GM21447 (cell line): ENCODE measurements around the gene STK4.

Experiments used
- ATAC-seq: cut with Tn5 transposase; IDR thresholded peaks from one replicate; pipeline ENCODE4 v1.9.1; 2021; ENCODE audit not compliant: unreplicated experiment

STK4 gene

GRCh38 chr20:45082468-45082867 lies 116.2 kb downstream of the STK4 start:
- no peak for ATAC-seq

DNA sequence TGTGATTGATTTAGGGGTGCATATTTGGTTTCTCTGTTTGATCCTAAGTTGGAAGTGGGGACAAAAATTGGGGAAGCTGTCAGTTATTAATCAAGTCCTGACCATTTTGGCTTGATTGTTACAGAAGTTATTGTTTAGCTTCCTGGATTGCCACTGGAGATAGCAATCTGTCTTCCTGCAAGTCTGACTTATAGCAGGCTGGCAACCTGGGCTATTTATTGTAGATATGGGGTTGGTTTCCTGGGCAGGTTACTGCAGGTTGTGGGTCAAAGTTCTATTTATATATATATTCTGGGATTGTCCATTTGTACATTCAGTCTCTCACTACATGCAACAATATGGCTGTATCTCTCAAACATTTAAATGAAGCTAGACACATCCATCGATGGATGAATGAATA lies 116.8 kb downstream of the STK4 start:
- no peak for ATAC-seq

DNA sequence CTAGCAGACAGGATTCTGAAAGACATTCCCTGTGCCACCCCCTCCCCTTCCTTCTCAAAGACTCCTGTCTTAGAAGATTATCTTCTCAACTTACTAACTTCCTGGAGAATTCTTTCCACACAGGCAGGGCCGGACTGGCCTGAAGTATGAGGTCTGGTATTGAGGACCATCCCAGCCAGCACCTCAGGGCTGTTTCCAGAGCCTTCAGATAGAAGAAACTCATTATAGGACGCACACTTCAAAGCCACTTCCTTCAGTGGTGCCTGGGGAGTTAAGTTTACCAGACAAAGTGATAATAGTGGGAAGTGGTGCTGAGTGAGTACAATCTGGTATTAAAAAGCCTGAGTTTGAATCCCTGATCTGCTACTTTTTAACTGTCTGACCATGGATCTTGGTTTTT lies 119.0 kb downstream of the STK4 start:
- no peak for ATAC-seq

GRCh38 chr20:45085867-45086266 lies 119.6 kb downstream of the STK4 start:
- ATAC-seq = no peak

- ATAC-seq = no peak
Observed at GRCh38 chr20:45087097-45087790, 120.9 kb downstream of the STK4 start.

DNA sequence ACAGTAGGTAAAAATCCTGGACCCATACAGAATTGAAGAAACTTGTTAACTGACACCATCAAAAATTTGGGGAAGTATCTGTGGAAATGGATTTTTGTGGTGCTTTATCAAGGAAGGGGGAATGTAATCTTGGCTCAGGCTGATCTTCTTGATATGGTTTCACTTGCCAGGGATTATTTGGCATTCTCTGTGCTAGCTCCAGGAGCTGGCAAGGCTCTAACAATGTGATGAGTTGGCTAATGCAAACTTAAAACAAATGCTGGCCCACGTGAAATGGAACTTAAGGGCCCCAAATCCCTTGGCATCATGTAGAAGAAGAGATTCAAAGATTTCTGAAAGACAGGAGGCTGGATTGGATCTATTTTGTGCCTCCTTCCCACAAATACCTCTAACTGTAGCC lies 121.5 kb downstream of the STK4 start:
- no peak for ATAC-seq

DNA sequence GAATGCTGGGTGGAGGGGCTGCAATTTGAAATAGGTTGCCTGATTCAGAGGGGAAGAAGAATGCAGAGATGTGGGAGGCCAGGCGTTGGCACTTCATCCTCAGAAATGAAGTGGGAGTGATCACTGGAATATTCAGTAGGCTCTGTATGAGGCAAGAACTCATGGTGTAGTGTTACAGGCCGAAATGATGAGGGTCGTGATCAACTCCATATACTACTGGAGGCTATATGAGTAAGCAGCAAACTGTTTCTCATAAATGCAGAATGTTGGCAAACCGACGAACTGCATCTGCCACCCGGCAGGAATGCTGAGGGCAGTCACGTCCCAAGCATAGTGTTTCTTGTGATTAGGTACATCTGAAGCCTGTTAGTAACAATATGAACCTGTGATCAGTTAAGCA lies 121.9 kb downstream of the STK4 start:
- ATAC-seq = no peak

GRCh38 chr20:45090481-45090880 lies 124.2 kb downstream of the STK4 start:
- no peak for ATAC-seq

GRCh38 chr20:45091366-45091765 lies 125.1 kb downstream of the STK4 start:
- no peak for ATAC-seq

DNA sequence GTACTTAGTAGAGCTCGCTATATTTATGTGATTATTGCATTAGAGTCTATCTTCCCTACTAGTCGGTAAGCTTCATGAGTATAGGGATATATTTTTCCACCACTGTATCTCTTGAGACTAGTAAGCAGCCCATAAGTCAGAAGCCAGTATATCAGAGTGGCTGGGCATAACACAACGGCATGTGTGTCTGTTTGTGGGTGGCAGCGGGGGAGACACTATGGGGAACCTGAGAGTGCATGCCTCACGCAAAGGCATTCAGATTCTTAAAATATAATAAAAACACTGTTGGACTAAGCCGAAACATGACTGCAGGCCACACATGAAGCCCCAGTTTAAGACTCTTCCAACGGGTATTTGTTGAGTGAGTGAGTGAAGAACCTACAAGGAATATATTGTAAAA lies 126.6 kb downstream of the STK4 start:
- no peak for ATAC-seq

DNA sequence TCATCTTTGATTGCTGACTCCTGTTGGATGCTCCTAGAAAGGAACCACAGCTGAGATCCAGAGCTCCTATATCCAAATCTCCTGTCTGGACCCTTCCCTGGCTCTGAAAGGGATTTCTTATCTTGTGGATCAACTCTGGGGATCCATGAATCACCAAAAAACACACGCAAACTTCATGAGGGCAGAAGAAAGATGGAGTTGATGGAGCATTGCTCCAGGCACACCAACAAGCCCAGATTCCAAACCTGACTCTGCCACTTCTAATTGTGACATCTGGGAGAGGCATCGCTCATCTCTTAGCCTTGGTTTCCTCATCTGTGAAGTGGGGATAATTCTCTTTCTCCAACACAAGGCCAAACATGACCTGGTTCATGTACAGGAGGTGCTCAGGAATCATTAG lies 127.9 kb downstream of the STK4 start:
- no peak for ATAC-seq

GRCh38 chr20:45094864-45095574 lies 128.7 kb downstream of the STK4 start:
- ATAC-seq = no peak

DNA sequence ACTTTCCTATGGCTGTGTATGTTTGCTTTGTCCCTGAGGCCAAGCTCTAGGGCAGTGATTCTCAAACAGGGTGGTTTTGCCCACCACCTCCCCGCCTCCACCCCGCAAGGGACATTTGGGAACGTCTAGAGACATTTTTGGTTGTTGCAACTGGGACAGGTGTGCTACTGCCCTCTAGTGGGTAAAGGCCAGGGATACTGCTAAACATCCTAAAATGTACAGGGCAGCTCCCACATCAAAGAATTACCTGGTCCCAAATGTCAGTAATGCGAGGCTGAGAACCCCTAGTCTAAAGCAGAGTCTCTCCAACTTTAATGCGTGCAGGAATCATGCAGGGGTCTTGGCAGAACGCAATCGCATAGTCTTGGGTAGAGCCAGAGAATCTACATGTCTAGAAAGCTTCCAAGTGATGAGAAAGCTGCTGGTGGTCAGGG lies 129.5 kb downstream of the STK4 start:
- no peak for ATAC-seq

- ATAC-seq = no peak
Observed at GRCh38 chr20:45096781-45097180, 130.5 kb downstream of the STK4 start.

DNA sequence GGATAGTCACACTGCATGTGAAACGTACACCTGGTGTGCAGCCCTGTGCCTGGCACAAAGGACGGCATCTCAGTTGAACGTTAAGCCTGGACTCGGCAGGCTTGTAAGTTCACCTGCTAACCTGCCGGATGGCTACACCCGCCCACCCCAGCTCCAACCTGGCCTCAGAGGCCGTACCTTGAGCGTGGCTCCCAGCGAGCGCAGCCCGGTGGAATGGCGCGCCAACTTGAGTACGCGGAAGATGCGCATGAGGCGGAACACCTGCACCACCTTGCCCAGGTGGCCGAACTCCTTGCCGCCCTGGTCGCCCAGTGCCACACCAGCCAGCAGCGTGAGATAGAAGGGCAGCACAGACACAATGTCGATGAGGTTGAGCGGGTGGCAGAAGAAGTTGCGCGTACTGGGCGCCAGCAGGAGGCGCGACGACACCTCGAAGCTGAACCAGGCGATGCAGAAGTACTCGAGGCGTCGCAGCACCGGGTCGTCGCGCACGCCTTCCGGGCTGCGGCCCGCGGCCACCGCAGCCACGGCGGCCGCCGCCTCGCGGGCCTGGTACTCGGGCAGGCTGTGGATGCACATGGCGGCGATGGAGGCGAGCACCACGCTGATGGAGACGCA lies 131.3 kb downstream of the STK4 start:
- no peak for ATAC-seq

GRCh38 chr20:45098103-45098773 lies 131.9 kb downstream of the STK4 start:
- no peak for ATAC-seq

DNA sequence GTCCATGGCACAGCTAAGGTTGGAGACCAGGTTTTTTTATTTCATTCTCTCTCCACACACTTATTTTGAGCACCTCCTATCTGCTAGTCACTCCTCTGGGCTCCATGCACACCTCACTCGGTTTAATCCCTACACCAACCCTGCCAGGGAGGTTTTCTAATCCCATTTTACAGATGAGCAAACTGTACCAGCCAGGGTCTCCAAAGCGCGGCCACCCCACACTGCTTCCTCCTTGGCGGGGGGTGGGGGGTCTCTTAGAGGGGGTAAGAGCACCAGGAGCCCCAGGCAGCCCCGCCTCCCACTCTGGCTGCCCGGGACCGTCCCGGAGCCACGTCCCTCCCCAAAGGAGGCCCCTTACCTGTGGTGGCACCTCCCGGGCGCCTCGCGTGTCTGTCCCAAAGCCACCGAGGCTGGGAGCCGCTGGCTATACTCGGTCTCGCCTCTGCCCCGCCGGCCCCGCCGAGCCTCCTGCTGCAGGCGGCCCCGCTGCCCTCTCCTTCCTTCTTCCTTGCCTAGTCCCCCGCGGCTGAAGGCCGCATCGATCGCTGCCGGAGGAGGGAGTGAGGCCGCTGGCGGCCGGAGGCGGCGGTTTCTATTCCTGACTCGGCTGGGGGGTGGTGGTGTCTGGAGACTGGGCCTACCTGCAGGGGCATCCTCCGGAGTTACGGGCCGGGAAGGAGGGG lies 134.4 kb downstream of the STK4 start, which contains the start of gene KCNS1:
TSS of gene KCNS1 (minus strand) at position 565 of the 683 bp plus-strand sequence. CDS start 1,891 bp downstream, outside the sequence.
- no peak for ATAC-seq

DNA sequence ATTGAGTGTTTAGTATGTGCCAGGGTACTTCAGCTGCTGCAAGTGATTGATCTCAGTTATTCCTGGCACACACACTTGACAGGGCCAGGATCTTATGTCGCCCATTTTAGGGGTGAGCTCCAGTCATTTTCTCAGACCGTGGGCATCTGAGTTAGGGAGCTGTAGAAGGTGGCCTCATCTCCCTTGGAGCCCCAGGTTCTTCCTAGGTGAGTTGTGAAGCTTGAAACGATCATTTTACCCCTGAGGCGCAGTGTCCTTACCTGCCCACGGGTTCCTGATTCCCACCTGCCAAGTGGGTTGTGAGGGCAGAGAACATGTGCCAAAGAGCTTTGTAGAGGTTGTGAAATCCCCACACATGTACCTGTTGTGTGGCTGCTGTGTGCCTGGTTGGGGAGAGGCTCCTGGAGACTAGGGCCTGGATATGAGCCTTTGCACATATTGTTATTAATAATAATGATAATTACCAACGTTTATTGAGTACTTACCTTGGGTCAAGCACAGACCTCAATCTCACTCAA lies 135.1 kb downstream of the STK4 start:
- no peak for ATAC-seq

DNA sequence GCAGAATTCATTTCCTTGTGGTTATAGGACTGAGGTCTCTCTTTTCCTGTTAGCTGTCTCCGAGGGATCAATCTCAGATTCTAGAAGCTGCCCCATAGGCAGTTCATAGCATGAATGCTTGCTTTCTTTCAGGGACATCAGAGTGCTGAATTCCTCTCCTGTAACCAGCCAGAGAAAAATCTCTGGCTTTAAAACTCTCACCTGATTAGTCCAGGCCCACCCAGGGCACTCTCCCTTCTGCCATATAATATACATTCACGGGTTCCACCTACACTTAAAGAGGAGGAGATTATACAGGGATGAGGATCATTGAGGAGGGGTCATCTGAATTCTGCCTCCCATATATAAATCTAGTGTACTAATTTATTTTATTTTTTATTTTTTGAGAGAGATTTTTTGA lies 136.8 kb downstream of the STK4 start:
- ATAC-seq = no peak

DNA sequence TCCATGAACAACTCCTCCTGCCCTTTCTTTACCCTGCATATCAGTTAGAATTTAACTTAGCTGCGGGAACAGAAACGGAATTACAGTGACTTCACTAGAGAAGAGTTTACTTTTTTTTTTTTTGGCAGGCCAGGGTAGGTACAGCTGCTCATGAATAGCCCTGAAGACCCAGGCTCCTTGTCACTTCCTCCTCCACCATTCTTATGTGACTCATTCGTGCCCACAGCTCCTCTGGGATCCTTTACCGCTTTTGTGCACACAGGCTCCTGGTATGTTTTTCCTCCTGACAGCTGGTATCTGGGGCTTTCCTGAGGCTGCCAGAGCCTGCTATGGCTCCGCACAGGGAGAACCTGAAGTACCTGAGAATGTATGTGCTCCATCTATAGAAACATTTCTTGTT lies 138.5 kb downstream of the STK4 start:
- ATAC-seq = no peak

GRCh38 chr20:45105317-45105716 lies 139.0 kb downstream of the STK4 start:
- ATAC-seq = no peak
